GM13976 (cell line): ENCODE results near the gene FAM90A1.
A peak's percentile ranks its signal among the peaks of the same experiment; 100 is the strongest.
"Not testable (repeated sequence)": the region's sequence is repeated elsewhere in the genome, so short reads cannot be mapped to it uniquely, and the experiment has no call there.

Experiments
- DNase-seq: peaks from one replicate; pipeline ENCODE4 v3.0.0; 2012; ENCODE audit warnings: low spot score
- in situ Hi-C: fragments of 300-500 bp; cut with MboI; formaldehyde crosslinking; loops from one replicate; pipeline ENCODE4 v1.12.0; 2022; ENCODE audit warnings: low sequenced_read_pairs, mixed read lengths, inconsistent platforms; ENCODE audit not compliant: unreplicated experiment
- TF ChIP-seq, protein P1 (sequence below): IDR thresholded peaks from 2 replicates; pipeline ENCODE4 v1.5.1; 2012; ENCODE audit warnings: borderline replicate concordance, mild to moderate bottlenecking; ENCODE audit not compliant: insufficient read depth; ENCODE audit errors: extremely low read depth, missing control alignments, control extremely low read depth

FAM90A1 gene

DNA sequence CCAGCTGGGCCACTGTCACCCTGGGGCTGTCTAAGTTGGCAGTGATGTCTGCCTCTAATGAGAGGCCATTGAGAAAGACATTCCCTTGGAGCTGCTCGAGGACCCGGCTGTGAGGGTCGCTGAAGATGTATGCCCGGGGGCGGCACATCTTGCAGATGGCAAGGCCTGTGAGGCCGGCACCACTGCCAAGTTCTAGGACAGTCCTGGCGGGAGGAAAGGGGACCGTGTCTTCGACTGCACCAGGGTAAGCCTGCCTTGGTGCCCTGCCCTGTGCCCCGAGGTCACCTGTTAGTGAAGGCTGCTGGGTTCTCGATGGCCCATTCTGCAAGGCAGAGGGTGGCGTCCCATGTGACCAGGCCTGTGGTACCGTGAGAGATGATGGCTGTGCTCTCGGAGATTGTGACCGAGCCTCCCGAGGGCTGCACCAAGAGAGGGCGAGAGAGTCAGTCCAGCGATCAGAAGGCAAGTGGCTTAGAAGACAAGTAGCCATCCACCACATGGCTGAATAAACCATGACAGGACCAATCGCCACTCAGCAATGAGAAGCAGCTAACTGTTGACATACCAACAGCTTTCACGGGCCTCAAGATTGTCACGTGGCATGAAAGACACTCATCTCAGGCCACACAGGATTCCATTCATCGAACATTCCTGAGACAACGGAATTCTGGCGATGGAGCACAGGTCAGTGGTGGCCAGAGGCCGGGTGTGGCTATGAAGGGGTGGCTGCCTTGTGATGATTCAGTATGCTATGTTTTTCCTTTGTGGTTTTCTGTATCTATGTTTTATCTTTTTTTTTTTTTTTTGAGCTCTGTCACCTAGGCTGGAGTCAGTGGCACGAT is 8.1 kb upstream of the FAM90A1 start:
- DNase-seq, result not testable (repeated sequence)
- in situ Hi-C loops, result loop anchor here (10.0 kb wide), 1 partner anchor 121 kb away; no protein-coding TSS in a partner anchor

DNA sequence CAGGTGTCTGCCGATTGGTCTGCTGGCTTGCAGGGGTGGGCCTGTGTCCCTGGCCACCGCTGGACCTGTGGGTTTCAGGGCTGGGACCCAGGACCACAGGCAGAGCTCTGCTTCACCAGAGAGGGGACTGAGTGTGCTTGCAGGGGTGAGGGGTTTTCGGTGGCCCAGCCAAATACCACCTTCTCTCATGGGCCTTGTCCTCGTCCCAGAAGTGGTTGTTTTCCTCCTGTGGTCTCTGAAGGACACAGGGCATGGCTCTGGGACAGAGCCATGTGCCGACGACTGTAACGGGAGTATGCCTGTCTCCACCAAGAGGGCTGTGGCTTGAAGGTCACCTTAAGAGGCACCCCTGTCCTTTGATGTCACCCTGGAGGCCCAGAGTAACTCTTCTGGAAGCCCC is 7.3 kb upstream of the FAM90A1 start:
- in situ Hi-C loops, result loop anchor here (10.0 kb wide), 1 partner anchor 120 kb away; no protein-coding TSS in a partner anchor
- DNase-seq, result not testable (repeated sequence)

DNA sequence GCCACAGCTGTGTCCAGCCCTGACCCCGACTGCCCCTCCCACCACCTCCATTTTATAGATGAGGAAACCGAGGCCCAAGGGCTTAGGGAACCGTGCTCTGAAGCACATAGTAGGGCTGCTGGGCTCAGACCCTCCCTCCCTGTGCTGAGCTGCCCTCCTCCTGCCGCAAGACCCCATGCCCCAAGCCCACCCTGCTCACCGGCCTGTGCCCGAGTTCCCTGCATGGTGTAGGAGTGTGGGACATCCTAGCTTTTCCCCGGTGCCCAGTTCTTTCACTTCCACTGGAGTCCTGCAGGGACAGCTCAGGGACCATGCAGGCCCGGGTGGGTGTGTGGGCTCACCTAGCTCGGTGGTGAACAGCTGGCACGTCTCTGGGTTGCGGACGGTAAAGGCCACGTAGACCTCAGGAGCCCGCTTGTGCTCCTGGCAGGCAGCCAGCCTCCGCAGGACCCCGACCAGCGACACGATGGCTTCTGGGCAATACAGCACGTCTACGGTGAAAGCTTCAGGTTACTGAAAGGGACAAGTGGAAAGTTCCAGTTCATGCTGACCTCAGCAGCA is 6.6 kb upstream of the FAM90A1 start:
- DNase-seq, result not testable (repeated sequence)
- in situ Hi-C loops, result loop anchor here (10.0 kb wide), 1 partner anchor 119 kb away; no protein-coding TSS in a partner anchor

DNA sequence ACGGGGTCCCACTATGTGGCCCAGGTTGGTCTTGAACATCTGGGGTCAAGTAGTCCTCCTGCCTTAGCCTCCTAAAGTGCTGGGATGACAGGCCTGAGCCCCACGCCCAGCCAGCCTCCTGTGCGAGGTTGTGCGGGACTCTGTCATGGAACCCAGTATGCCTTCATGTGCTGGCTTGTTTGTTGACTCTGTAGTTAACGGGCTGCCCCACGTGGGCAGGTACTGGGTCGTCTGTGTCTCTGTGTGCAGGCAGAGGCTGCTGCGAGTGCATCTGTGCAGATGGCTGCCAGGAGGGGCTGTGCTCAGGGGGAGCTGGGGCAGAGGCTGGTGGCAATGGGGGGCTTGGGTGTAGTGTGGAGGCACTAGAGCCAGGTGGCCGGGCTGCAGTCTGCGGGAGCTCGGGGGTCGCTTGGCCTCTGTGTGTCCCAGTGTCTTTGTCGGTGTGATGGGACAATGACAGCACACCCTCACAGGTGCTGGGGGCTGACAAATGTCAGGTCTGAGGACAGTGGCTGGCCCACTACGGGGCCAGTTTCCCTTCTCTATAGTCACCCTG is 6.0 kb upstream of the FAM90A1 start:
- not testable (repeated sequence) for DNase-seq
- in situ Hi-C loops, result loop anchor here (10.0 kb wide), 1 partner anchor 119 kb away; no protein-coding TSS in a partner anchor

DNA sequence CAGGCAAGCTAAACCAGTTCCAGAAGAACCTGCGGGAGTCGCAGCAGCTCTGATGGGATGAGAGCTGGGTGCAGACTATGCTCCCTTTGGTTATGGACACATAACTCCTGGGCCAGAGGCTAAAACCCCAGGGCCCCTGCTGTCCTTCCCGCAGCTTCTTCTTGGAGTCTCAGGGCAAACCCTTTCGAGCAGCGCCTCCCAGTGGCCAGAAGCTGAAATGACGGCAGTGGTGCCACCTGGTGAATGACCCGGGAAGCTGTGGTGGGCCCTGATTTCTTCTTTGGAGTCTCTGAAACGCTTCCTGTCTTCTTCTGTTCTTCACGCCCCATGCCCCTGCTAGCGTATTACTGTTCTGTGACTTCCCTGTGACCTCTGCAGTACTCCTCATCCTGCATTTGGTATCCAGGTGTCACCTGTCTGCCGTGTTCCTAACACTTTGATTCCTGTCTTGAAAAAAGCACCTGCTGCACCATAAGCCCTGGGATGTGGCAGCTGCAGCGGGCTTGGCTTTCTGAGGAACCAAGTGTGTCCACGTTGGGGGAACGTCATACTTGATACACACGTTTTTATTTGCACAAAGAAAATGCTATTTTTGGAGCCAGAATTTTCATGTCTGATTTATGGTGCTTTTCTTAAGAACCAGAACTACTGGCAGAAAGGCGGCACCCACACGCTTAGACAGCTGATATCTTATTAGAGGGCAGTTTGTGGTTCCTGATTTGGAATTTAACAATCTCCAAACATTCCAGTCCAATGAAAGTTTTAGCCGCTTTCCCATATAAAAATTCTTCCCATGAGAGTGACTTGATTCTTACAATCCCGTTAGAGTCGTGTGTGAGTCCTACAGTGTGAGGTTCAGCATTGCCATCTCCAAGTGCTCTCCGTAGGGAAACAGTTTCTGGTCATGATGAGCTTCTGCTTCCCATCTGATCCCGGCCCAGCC is 4.5 kb upstream of the FAM90A1 start:
- DNase-seq, result not testable (repeated sequence)
- TF ChIP-seq, protein P1, sequence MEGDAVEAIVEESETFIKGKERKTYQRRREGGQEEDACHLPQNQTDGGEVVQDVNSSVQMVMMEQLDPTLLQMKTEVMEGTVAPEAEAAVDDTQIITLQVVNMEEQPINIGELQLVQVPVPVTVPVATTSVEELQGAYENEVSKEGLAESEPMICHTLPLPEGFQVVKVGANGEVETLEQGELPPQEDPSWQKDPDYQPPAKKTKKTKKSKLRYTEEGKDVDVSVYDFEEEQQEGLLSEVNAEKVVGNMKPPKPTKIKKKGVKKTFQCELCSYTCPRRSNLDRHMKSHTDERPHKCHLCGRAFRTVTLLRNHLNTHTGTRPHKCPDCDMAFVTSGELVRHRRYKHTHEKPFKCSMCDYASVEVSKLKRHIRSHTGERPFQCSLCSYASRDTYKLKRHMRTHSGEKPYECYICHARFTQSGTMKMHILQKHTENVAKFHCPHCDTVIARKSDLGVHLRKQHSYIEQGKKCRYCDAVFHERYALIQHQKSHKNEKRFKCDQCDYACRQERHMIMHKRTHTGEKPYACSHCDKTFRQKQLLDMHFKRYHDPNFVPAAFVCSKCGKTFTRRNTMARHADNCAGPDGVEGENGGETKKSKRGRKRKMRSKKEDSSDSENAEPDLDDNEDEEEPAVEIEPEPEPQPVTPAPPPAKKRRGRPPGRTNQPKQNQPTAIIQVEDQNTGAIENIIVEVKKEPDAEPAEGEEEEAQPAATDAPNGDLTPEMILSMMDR, result peak; percentile 85
- in situ Hi-C loops, result loop anchor here (10.0 kb wide), 1 partner anchor 117 kb away; no protein-coding TSS in a partner anchor

DNA sequence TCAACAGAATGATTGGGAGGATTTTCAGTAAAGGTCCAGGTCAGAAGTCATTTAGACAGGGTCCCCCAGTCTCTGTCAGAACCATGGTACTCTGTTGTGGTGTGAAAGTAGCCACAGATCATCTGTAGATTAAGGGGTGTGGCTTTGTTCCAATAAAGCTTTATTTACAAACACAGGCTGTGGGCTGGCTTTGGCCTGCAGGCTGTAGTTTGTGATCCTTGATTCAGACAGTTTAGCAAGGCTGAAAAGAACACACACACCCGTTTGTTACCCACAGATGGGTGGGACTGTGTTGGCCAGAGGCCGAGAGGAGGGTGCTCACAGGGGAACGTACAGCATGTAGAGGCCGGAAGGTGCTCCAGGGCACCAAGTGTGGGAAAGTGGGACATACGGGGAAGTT is 3.6 kb upstream of the FAM90A1 start:
- DNase-seq, result not testable (repeated sequence)
- in situ Hi-C loops, result loop anchor here (10.0 kb wide), 1 partner anchor 116 kb away; no protein-coding TSS in a partner anchor

DNA sequence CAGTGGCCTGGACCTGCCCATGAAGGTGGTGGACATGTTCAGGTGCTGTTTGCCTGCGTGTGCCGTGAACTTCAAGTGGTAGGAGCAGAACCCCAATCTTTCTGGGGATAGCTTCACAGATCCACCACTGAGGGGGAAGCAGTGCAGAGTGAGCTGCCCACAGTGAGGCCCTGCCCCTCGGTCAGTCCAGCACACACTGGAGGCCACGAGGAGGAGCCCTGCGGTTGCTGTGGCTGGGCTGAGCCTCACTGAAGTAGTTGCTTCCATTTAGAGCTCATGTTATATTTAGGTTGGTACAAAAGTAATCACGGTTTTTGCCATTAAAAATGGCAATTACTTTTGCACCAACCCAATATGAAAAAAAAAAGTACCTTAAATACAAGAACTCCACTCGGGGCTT is 2.1 kb upstream of the FAM90A1 start:
- DNase-seq, in situ Hi-C loops: not testable (repeated sequence)

DNA sequence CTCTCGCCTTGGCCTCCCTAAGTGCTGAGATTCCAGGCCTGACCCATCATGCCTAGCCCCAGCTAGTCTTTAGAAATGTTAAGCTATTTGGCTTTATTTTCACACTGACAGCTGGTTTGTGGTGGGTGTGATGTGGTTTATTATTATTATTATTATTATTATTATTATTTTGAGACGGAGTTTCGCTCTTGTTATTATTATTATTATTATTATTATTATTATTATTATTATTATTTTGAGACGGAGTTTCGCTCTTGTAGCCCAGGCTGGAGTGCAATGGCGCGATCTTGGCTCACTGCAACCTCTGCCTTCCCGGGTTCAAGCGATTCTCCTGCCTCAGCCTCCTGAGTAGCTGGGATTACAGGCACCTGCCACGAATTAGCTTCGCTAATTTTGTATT is 1.2 kb upstream of the FAM90A1 start:
- in situ Hi-C loops, DNase-seq: not testable (repeated sequence)

DNA sequence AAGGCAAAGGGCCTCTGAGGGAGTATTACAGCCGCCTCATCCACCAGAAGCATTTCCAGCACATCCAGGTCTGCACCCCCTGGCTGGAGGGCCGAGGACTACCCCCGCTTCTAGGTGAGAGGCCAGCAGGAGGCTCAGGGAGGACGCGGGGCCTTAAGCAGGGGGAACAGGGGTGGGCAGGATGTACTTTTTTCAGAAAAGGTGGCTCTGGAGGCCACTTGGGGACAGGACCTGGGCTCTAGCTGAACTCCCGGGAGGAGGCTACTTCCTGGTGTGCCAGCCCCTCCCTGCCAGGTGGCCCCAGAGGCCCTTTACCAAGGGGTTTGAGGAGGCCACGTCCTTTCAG is 287 bp upstream of the FAM90A1 start:
- in situ Hi-C loops, DNase-seq: not testable (repeated sequence)

DNA sequence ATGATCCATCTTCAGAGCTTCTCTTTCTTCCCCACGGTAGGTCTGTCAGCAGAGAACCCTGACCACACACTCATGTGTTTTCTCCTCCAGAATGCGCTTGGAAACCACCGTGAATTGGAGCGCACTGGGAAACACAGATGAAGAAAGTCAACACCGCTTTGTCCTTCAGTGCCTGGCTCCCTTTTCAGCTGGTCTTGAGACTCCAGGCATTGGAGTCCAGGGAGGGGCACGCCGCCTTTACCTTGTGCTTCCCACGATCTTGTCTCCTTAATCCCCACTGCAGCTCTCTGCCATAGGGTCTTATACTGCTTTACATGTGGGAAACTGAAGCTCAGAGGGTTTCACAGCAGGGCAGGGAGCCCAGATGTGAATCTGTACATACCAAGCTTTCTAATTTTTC is 1.1 kb downstream of the FAM90A1 start:
- no peak for DNase-seq
- in situ Hi-C loops, result no loop called here
- TF ChIP-seq, protein P1, result no peak

DNA sequence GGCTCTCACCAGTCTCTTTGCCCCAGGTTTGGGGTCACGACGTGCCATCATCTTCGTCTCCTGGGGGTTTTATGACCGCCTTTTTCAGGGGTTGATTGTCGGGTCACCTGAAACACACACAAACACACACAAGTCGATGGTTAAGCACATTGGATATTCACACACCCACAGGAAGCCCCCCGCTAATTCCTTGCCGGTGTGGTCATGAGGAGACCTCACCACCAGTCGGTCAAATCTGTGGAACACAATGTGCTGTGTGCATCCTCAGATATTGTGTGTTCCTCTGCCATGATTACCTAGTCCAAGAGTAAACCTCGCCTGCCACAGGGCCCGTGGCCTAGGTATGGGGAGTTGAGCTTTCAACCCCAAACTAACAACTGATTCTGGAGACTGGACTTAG is 2.6 kb downstream of the FAM90A1 start:
- DNase-seq, in situ Hi-C loops: not testable (repeated sequence)

DNA sequence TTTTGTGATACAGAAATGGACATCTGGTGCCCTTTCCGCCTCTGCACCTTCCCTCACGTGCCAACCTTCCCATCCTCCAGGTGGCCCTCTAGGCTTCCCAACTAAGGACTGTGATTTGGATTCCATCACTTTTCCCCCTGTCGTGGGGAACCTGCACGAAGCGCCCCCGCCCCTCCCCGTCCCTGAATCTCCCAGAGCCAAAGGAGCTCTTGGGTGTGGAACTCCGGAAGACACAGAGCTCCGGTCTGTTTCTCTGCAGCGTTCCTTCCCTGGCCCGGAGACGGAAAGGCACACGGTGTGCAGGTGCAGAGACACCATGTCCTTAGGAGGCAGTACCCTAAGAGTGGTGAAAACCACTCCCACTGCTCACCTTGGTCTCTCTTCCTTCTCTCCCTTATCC is 3.8 kb downstream of the FAM90A1 start:
- DNase-seq, in situ Hi-C loops: not testable (repeated sequence)

DNA sequence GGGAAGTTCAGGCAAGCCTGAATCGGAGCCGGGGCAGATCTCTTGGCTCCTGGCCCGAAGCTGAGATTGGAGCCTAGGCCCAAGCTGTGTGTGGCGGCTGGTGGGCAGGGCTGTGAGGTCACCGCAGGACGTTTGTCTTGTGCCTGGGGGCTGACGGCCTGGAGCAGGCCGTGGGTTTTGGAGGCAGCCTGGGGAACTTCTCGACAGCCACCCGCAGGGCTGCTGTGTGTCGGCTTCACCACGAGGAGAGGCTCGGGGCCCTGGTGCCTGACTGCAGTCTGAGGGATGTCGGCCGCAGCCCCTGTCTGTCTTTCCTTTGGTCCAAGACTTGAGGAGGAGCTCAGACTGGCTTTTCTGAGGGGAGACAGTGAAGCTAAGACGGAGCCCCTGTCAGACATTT is 5.1 kb downstream of the FAM90A1 start:
- in situ Hi-C loops, DNase-seq: not testable (repeated sequence)

DNA sequence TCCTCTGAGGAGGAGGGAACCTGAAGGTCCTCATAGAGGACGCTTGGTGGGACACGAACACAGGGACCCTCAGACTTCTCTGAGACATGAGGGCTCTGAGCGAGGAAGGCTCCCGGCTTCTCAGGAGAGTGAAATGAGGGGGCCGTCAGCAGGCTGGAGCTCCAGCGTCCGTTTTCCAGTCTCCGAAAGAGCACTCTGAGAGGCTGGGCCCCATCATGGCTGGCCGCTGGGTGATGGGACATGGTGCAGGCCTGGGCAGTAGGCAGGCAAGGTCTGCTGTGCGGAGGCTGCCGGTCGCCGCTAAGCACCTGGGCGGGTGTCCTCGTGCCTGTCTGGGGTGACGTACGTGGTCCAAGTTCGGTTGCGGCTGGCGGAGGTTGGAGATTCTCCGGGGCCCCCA is 5.6 kb downstream of the FAM90A1 start:
- DNase-seq, in situ Hi-C loops: not testable (repeated sequence)

DNA sequence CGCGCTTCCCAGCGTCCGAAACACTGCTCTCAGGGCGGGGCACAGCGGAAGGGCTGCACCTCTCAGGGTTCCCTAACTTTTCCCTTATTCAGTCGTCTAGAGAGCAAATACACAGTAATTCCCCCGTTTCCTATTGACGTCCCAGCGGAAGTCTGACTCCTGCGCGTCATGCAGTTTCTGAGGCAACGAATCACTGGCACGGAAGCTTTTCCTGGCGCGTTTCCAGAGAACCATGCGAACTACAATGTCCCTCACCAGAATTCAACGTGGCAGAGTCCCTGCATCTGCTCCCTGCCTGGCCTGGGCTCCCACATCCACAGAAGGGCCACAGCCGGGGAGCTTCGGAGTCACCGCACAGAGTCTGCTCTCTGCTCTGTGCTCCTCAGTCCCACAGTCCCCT is 6.0 kb downstream of the FAM90A1 start:
- DNase-seq, in situ Hi-C loops: not testable (repeated sequence)
